Measurements from ENCODE around the gene EIF4ENIF1.
"Not testable (repeated sequence)": the region's sequence is repeated elsewhere in the genome, so short reads cannot be mapped to it uniquely, and the experiment has no call there.

Gene EIF4ENIF1

GRCh38 chr22:31442768-31443489 lies 46.7 kb downstream of the EIF4ENIF1 start:
- no peak for DNase-seq

- DNase-seq = no peak
Measured at GRCh38 chr22:31441652-31442051, 48.0 kb downstream of the EIF4ENIF1 start.

- DNase-seq = no peak
Measured at GRCh38 chr22:31440681-31441080, 49.0 kb downstream of the EIF4ENIF1 start.

- peak; percentile 22 for DNase-seq
Measured at GRCh38 chr22:31439808-31440207, 49.8 kb downstream of the EIF4ENIF1 start.

GRCh38 chr22:31436132-31436531 lies 53.5 kb downstream of the EIF4ENIF1 start:
- no peak for DNase-seq

- no peak for DNase-seq
Measured at GRCh38 chr22:31431950-31432349, 57.7 kb downstream of the EIF4ENIF1 start.

GRCh38 chr22:31425331-31426050 lies 64.2 kb downstream of the EIF4ENIF1 start:
- no peak for DNase-seq

- not testable (repeated sequence) for DNase-seq
Measured at GRCh38 chr22:31402350-31402749, 87.3 kb downstream of the EIF4ENIF1 start.

GRCh38 chr22:31400023-31400397 lies 89.6 kb downstream of the EIF4ENIF1 start:
- peak; percentile 12 for DNase-seq

GRCh38 chr22:31399211-31400022 lies 90.2 kb downstream of the EIF4ENIF1 start, which contains the start of gene DRG1:
DRG1 (plus strand) TSS chr22:31399604; CDS start chr22:31399684, 80 bp downstream.
- peak; percentile 99 for DNase-seq

GRCh38 chr22:31398231-31398630 lies 91.4 kb downstream of the EIF4ENIF1 start:
- no peak for DNase-seq

GRCh38 chr22:31394326-31394725 lies 95.3 kb downstream of the EIF4ENIF1 start:
- DNase-seq = no peak

GRCh38 chr22:31393893-31394292 lies 95.7 kb downstream of the EIF4ENIF1 start:
- no peak for DNase-seq

Data from hematopoietic multipotent progenitor cell treated with erythropoietin and hydrocortisone succinate and interleukin-3 and kit ligand, for 4 days (in vitro differentiated cells).